HG03159 (cell line): ENCODE measurements around the gene CLK1.
"Not testable (repeated sequence)": the region's sequence is repeated elsewhere in the genome, so short reads cannot be mapped to it uniquely, and the experiment has no call there.

Experiments used
- ATAC-seq: cut with Tn5 transposase; IDR thresholded peaks from one replicate; pipeline ENCODE4 v1.9.1; 2021; ENCODE audit warnings: mild to moderate bottlenecking, moderate library complexity; ENCODE audit not compliant: unreplicated experiment

Gene CLK1

GRCh38 chr2:200851398-200852248 is 12.8 kb downstream of the CLK1 start:
- ATAC-seq, result no peak

GRCh38 chr2:200850512-200851256 is 13.8 kb downstream of the CLK1 start:
- no peak for ATAC-seq

- no peak for ATAC-seq
Observed at GRCh38 chr2:200847939-200848338, 16.5 kb downstream of the CLK1 start.

GRCh38 chr2:200847269-200847668 is 17.2 kb downstream of the CLK1 start:
- ATAC-seq, result no peak

GRCh38 chr2:200845669-200846325 is 18.7 kb downstream of the CLK1 start:
- no peak for ATAC-seq

- no peak for ATAC-seq
Observed at GRCh38 chr2:200845194-200845593, 19.3 kb downstream of the CLK1 start.

GRCh38 chr2:200843993-200844948 is 20.2 kb downstream of the CLK1 start:
- no peak for ATAC-seq

GRCh38 chr2:200839513-200839912 is 24.9 kb downstream of the CLK1 start:
- no peak for ATAC-seq

- ATAC-seq, result no peak
Observed at GRCh38 chr2:200834701-200835100, 29.8 kb downstream of the CLK1 start.

- no peak for ATAC-seq
Observed at GRCh38 chr2:200829258-200829655, 35.2 kb downstream of the CLK1 start.

GRCh38 chr2:200828572-200829257 is 35.7 kb downstream of the CLK1 start:
- no peak for ATAC-seq

GRCh38 chr2:200828104-200828503 is 36.4 kb downstream of the CLK1 start:
- no peak for ATAC-seq

GRCh38 chr2:200821686-200822245 is 42.7 kb downstream of the CLK1 start:
- ATAC-seq, result no peak

GRCh38 chr2:200820573-200821234 is 43.8 kb downstream of the CLK1 start:
- ATAC-seq, result no peak

GRCh38 chr2:200818732-200819131 is 45.7 kb downstream of the CLK1 start:
- ATAC-seq, result not testable (repeated sequence)

GRCh38 chr2:200814917-200815316 is 49.5 kb downstream of the CLK1 start:
- ATAC-seq, result no peak

GRCh38 chr2:200814276-200814815 is 50.1 kb downstream of the CLK1 start:
- no peak for ATAC-seq

- ATAC-seq, result peak; percentile 30
Observed at GRCh38 chr2:200812122-200813022, 52.1 kb downstream of the CLK1 start.
